C4-2B (cell line): ENCODE results near the gene RPS21.

Experiments
- ZFX ChIP-seq: fragments of 450-650 bp; IDR thresholded peaks from 2 replicates; pipeline ENCODE4 v1.6.1; 2017
- TF ChIP-seq, protein P1 (sequence below): fragments of 450-650 bp; conservative IDR thresholded peaks from 2 replicates; pipeline ENCODE4 v1.5.1; 2017; ENCODE audit warnings: mild to moderate bottlenecking

- TF ChIP-seq, protein P1, sequence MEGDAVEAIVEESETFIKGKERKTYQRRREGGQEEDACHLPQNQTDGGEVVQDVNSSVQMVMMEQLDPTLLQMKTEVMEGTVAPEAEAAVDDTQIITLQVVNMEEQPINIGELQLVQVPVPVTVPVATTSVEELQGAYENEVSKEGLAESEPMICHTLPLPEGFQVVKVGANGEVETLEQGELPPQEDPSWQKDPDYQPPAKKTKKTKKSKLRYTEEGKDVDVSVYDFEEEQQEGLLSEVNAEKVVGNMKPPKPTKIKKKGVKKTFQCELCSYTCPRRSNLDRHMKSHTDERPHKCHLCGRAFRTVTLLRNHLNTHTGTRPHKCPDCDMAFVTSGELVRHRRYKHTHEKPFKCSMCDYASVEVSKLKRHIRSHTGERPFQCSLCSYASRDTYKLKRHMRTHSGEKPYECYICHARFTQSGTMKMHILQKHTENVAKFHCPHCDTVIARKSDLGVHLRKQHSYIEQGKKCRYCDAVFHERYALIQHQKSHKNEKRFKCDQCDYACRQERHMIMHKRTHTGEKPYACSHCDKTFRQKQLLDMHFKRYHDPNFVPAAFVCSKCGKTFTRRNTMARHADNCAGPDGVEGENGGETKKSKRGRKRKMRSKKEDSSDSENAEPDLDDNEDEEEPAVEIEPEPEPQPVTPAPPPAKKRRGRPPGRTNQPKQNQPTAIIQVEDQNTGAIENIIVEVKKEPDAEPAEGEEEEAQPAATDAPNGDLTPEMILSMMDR: no peak
- TF ChIP-seq ZFX: no peak
Measured at GRCh38 chr20:62409086-62409853, 22.4 kb downstream of the RPS21 start.
